OCI-LY7 (cell line): ENCODE data around the gene CHST9. TPM values are rescaled to one million over a fixed set of nuclear protein-coding genes. Genes with fewer than 3 reads are reported as not detected.

Experiments
- BruUV-seq: library from RNA; stranded (reverse); fragments of 400-500 nt; replicated peaks from 2 replicates; lab custom pipeline; 2021; lab: Mats Ljungman, UMichigan
- CTCF ChIA-PET: fragments of 300-600 bp; sonication (Branson Sonifier 250); formaldehyde crosslinking; loops from one replicate; lab custom pipeline; 2022; ENCODE audit warnings: antibody characterized with exemption; ENCODE audit not compliant: unreplicated experiment; lab: Charles Lee
- POLR2A ChIA-PET: fragments of 300-600 bp; sonication (Branson Sonifier 250); formaldehyde crosslinking; loops from one replicate; lab custom pipeline; 2022; ENCODE audit warnings: antibody characterized with exemption; lab: Charles Lee
- DNase-seq: peaks from one replicate; pipeline ENCODE4 v3.0.0-alpha.2; 2015; ENCODE audit warnings: low spot score
- H2AFZ ChIP-seq: fragments of 200-600 bp; sonication (generic), shearing (Covaris generic); 2 replicates; pipeline ENCODE4 v1.6.1; 2014; ENCODE audit warnings: mild to moderate bottlenecking, antibody characterized with exemption, low read length, moderate library complexity
- H3K27ac ChIP-seq: fragments of 200-600 bp; sonication (generic); 2 replicates; pipeline ENCODE4 v1.5.1; 2014; ENCODE audit warnings: mixed run types, low read depth, mild to moderate bottlenecking, moderate library complexity, low read length, inconsistent platforms; ENCODE audit not compliant: poor library complexity, severe bottlenecking
- H3K36me3 ChIP-seq: fragments of 200-600 bp; sonication (generic); 2 replicates; pipeline ENCODE4 v1.6.1; 2014; ENCODE audit warnings: mild to moderate bottlenecking, antibody characterized with exemption, low read length, moderate library complexity, mixed read lengths; ENCODE audit not compliant: insufficient read depth
- H3K4me1 ChIP-seq: fragments of 200-600 bp; sonication (generic); 2 replicates; pipeline ENCODE4 v1.5.1; 2014; ENCODE audit warnings: mild to moderate bottlenecking, low read length; ENCODE audit not compliant: insufficient read depth, poor library complexity, severe bottlenecking
- H3K4me2 ChIP-seq: fragments of 200-600 bp; sonication (generic); 2 replicates; pipeline ENCODE4 v1.6.1; 2014; ENCODE audit warnings: mild to moderate bottlenecking, low read length
- H3K4me3 ChIP-seq: fragments of 200-600 bp; sonication (generic); 2 replicates; pipeline ENCODE4 v1.5.1; 2014; ENCODE audit warnings: mild to moderate bottlenecking, low read depth, low read length; ENCODE audit not compliant: poor library complexity, severe bottlenecking
- H3K79me2 ChIP-seq: fragments of 200-600 bp; sonication (generic); 2 replicates; pipeline ENCODE4 v1.6.1; 2016; ENCODE audit warnings: low read depth, mild to moderate bottlenecking, low read length, moderate library complexity, mixed read lengths; ENCODE audit not compliant: insufficient read depth
- H3K9me2 ChIP-seq: fragments of 200-600 bp; sonication (generic); 2 replicates; pipeline ENCODE4 v1.6.1; 2016; ENCODE audit warnings: mild to moderate bottlenecking, low read length, mixed read lengths; ENCODE audit not compliant: insufficient read depth
- H3K9me3 ChIP-seq: fragments of 200-600 bp; sonication (generic); 2 replicates; pipeline ENCODE4 v1.6.1; 2014; ENCODE audit warnings: mild to moderate bottlenecking, mixed run types, low read length, mixed read lengths
- H4K20me1 ChIP-seq: fragments of 200-600 bp; sonication (generic); 2 replicates; pipeline ENCODE4 v1.6.1; 2014; ENCODE audit warnings: mild to moderate bottlenecking, antibody characterized with exemption, low read length, moderate library complexity, mixed read lengths; ENCODE audit not compliant: insufficient read depth
- CTCF ChIP-seq: fragments of 200-600 bp; sonication (generic); conservative IDR thresholded peaks from 2 replicates; pipeline ENCODE4 v1.5.1; 2014; ENCODE audit warnings: mild to moderate bottlenecking, antibody characterized with exemption, low read length, moderate library complexity, mixed read lengths
- EZH2phosphoT487 ChIP-seq: fragments of 200-600 bp; sonication (generic); IDR thresholded peaks from 2 replicates; pipeline ENCODE4 v1.6.1; 2018; ENCODE audit warnings: low read depth, borderline replicate concordance, mild to moderate bottlenecking, mixed run types, antibody characterized with exemption, low read length, moderate library complexity, mixed read lengths
- intact Hi-C: fragments of 100-400 bp; cut with micrococcal nuclease; formaldehyde crosslinking; loops from one replicate; pipeline ENCODE4 v1.10.0; 2022; ENCODE audit not compliant: unreplicated experiment
- total RNA-seq, 2 experiments: library from RNA; depleted of rRNA in 1 of 2; stranded (reverse); fragments of >200 nt in 1 of 2; shearing (Covaris generic) in 1 of 2; gene quantifications; 2 replicates each; pipeline ENCODE4 v1.2.3, GENCODE V29; 2014 to 2022

Gene CHST9
- total RNA-seq, 2 experiments from 2014 or later = not detected

GRCh38 chr18:27120246-27120645 is 64.9 kb downstream of the CHST9 start:
- intact Hi-C loops = no loop called here
- H3K9me2 ChIP-seq = no peaks in the 10 kb centered on the region
- POLR2A ChIA-PET = no interaction called here
- H3K36me3 ChIP-seq = no peaks in the 10 kb centered on the region
- DNase-seq = no peak
- CTCF ChIA-PET = no interaction called here
- no peaks in the 10 kb centered on the region for H3K9me3 ChIP-seq
- no peaks in the 10 kb centered on the region for H3K4me1 ChIP-seq
- TF ChIP-seq EZH2phosphoT487 = no peak
- TF ChIP-seq CTCF = no peak
- H3K4me2 ChIP-seq = no peak overlapping the region
- H3K4me3 ChIP-seq = no peak overlapping the region
- no peak overlapping the region for H2AFZ ChIP-seq
- H3K27ac ChIP-seq = no peak overlapping the region
- H3K79me2 ChIP-seq = no peaks in the 10 kb centered on the region
- no peaks in the 10 kb centered on the region for H4K20me1 ChIP-seq
- no TSS peak for BruUV-seq

GRCh38 chr18:27118973-27119372 is 66.1 kb downstream of the CHST9 start:
- Histone ChIP-seq H3K4me3 (no peak overlapping the region), H3K79me2 (no peaks in the 10 kb centered on the region), H3K9me3 (no peaks in the 10 kb centered on the region), H3K4me1 (no peaks in the 10 kb centered on the region), H3K36me3 (no peaks in the 10 kb centered on the region), H3K4me2 (no peak overlapping the region), H4K20me1 (no peaks in the 10 kb centered on the region), H3K27ac (no peak overlapping the region), H3K9me2 (no peaks in the 10 kb centered on the region), H2AFZ (no peak overlapping the region)
- ChIA-PET CTCF (no interaction called here), POLR2A (interaction anchor here (0.7 to 1.0 kb wide), 4 partner anchors 18 to 1052 kb away, joined by 3 to 5 read pairs (median 4); no protein-coding TSS in a partner anchor)
- TF ChIP-seq EZH2phosphoT487 (no peak), CTCF (no peak)
- BruUV-seq = no TSS peak
- no peak for DNase-seq
- intact Hi-C loops = no loop called here

GRCh38 chr18:27114842-27115241 is 70.3 kb downstream of the CHST9 start:
- no TSS peak for BruUV-seq
- TF ChIP-seq EZH2phosphoT487 = no peak
- no peak for TF ChIP-seq CTCF
- POLR2A ChIA-PET = no interaction called here

More at GRCh38 chr18:27114842-27115241, 70.3 kb downstream of the CHST9 start:
- no peak overlapping the region for H3K27ac ChIP-seq
- intact Hi-C loops = no loop called here
- no peaks in the 10 kb centered on the region for H3K9me2 ChIP-seq
- CTCF ChIA-PET = no interaction called here
- H3K4me2 ChIP-seq = no peak overlapping the region
- no peaks in the 10 kb centered on the region for H4K20me1 ChIP-seq
- no peak overlapping the region for H2AFZ ChIP-seq
- no peak overlapping the region for H3K4me3 ChIP-seq
- H3K9me3 ChIP-seq = no peaks in the 10 kb centered on the region
- H3K36me3 ChIP-seq = no peaks in the 10 kb centered on the region
- no peaks in the 10 kb centered on the region for H3K79me2 ChIP-seq
- DNase-seq = no peak
- no peaks in the 10 kb centered on the region for H3K4me1 ChIP-seq
